CD14-positive monocyte (primary cell): ENCODE measurements around the gene NTRK3. TPM values are rescaled to one million over a fixed set of nuclear protein-coding genes. Genes with fewer than 3 reads are reported as not detected.

Source experiments
- DNase-seq, 3 donors: peaks; one replicate each; pipeline ENCODE4 v3.0.0-alpha.2; 2011 to 2022
- H2AFZ ChIP-seq: 2 replicates; pipeline ENCODE4 v1.6.0; 2012; ENCODE audit warnings: mild to moderate bottlenecking, low read depth, low read length, inconsistent platforms; ENCODE audit not compliant: insufficient read depth, poor library complexity, severe bottlenecking
- H3K27ac ChIP-seq, 2 donors: 1 replicate in 1 of 2; 2 replicates in 1 of 2; pipeline ENCODE4 v1.5.1; 2012 to 2013; ENCODE audit warnings: low read length in 2 of 2, control low read depth in 1 of 2, inconsistent platforms in 1 of 2, low read depth in 1 of 2, mild to moderate bottlenecking in 1 of 2
- H3K27me3 ChIP-seq, 2 donors: one replicate each; pipeline versions ENCODE4 v1.6.0 to v1.6.1; 2011 to 2013; ENCODE audit warnings: low read length in 2 of 2; ENCODE audit not compliant: control insufficient read depth in 2 of 2, insufficient read depth in 2 of 2
- H3K36me3 ChIP-seq, 2 donors: replicated peaks in 1 of 2; 1 replicate in 1 of 2; 2 replicates in 1 of 2; pipeline versions ENCODE4 v1.5.1 to v1.6.1; 2012 to 2013; ENCODE audit warnings: low read length in 2 of 2, control low read depth in 1 of 2, inconsistent platforms in 1 of 2, mild to moderate bottlenecking in 1 of 2; ENCODE audit not compliant: insufficient read depth in 2 of 2, control insufficient read depth in 1 of 2
- H3K4me1 ChIP-seq, 2 donors: 1 replicate in 1 of 2; 2 replicates in 1 of 2; pipeline versions ENCODE4 v1.5.1 to v1.6.1; 2012 to 2013; ENCODE audit warnings: low read length in 2 of 2, control low read depth in 1 of 2, inconsistent platforms in 1 of 2, mild to moderate bottlenecking in 1 of 2, moderate library complexity in 1 of 2; ENCODE audit not compliant: insufficient read depth in 2 of 2, control insufficient read depth in 1 of 2
- H3K4me2 ChIP-seq: replicated peaks from 2 replicates; pipeline ENCODE3; 2012; ENCODE audit warnings: low read length, moderate library complexity, mild to moderate bottlenecking; ENCODE audit not compliant: poor library complexity, severe bottlenecking; ENCODE audit errors: extremely low read depth
- H3K4me3 ChIP-seq, 3 experiments: fragments of 200-600 bp in 1 of 3; sonication (generic) in 1 of 3; replicated peaks in 1 of 3; 1 replicate in 2 of 3; 2 replicates in 1 of 3; pipeline ENCODE4 v1.5.1; 2011 to 2013; ENCODE audit warnings: low read length in 3 of 3, mild to moderate bottlenecking in 3 of 3, control low read depth in 2 of 3, low read depth in 2 of 3, inconsistent platforms in 1 of 3, moderate library complexity in 1 of 3
- H3K79me2 ChIP-seq: 2 replicates; pipeline ENCODE4 v1.6.0; 2012; ENCODE audit warnings: mild to moderate bottlenecking, control low read depth, inconsistent platforms, low read length, moderate library complexity; ENCODE audit not compliant: insufficient read depth
- H3K9ac ChIP-seq: 2 replicates; pipeline ENCODE4 v1.6.0; 2017; ENCODE audit warnings: low read length, mild to moderate bottlenecking; ENCODE audit not compliant: insufficient read depth, poor library complexity, severe bottlenecking
- H3K9me3 ChIP-seq, 2 donors: replicated peaks in 1 of 2; 1 replicate in 1 of 2; 2 replicates in 1 of 2; pipeline versions ENCODE4 v1.5.1 to v1.6.1; 2012 to 2013; ENCODE audit warnings: low read length in 2 of 2, control low read depth in 1 of 2; ENCODE audit not compliant: control insufficient read depth in 1 of 2, insufficient read depth in 1 of 2
- H4K20me1 ChIP-seq: 2 replicates; pipeline ENCODE4 v1.6.0; 2012; ENCODE audit warnings: mild to moderate bottlenecking, low read length, control low read depth, moderate library complexity; ENCODE audit not compliant: insufficient read depth
- H3K27ac Mint-ChIP-seq, 7 donors: one replicate each; pipeline ENCODE4 v1.8.0; 2020; ENCODE audit warnings: mild to moderate bottlenecking in 7 of 7, mixed read lengths in 7 of 7, moderate library complexity in 6 of 7, inconsistent platforms in 2 of 7
- H3K27me3 Mint-ChIP-seq, 3 donors: one replicate each; pipeline ENCODE4 v1.8.0; 2021 to 2022; ENCODE audit warnings: low read depth in 3 of 3, mild to moderate bottlenecking in 3 of 3, mixed read lengths in 3 of 3, moderate library complexity in 3 of 3, inconsistent platforms in 1 of 3
- H3K36me3 Mint-ChIP-seq, 2 donors: one replicate each; pipeline ENCODE4 v1.8.0; 2020; ENCODE audit warnings: mixed read lengths in 2 of 2, inconsistent platforms in 1 of 2, mild to moderate bottlenecking in 1 of 2
- H3K4me1 Mint-ChIP-seq: one replicate; pipeline ENCODE4 v1.8.0; 2020; ENCODE audit warnings: mild to moderate bottlenecking, mixed read lengths
- H3K4me3 Mint-ChIP-seq, 2 donors: one replicate each; pipeline ENCODE4 v1.8.0; 2020; ENCODE audit warnings: mild to moderate bottlenecking in 2 of 2, mixed read lengths in 2 of 2, moderate library complexity in 1 of 2
- H3K9me3 Mint-ChIP-seq, 7 donors: one replicate each; pipeline ENCODE4 v1.8.0; 2020 to 2022; ENCODE audit warnings: mixed read lengths in 7 of 7, mild to moderate bottlenecking in 6 of 7, moderate library complexity in 6 of 7, inconsistent platforms in 2 of 7
- CTCF ChIP-seq: fragments of 200-600 bp; IDR thresholded peaks from one replicate; pipeline ENCODE4 v1.8.0; 2022; ENCODE audit warnings: antibody characterized with exemption, mild to moderate bottlenecking
- WGBS: methylation state at CpG from one replicate; pipeline ENCODE4 v1.1.5; 2013; ENCODE audit warnings: missing lambda C conversion rate; ENCODE audit not compliant: insufficient coverage; 5-methylcytosine and 5-hydroxymethylcytosine counted together
- intact Hi-C, 2 donors: fragments of 100-400 bp; cut with micrococcal nuclease; formaldehyde crosslinking; loops; one replicate each; pipeline versions ENCODE4 v1.15.0 to v1.15.1; 2023
- polyA plus RNA-seq, 3 donors: library from polyadenylated mRNA; depleted of rRNA in 1 of 3; unstranded in 2 of 3; stranded (reverse) in 1 of 3; fragments of 300-500 nt in 2 of 3; fragments of >200 nt in 1 of 3; fragmentation: Illumina TruSeq in 2 of 3; gene quantifications; 1 replicate in 2 of 3; 2 replicates in 1 of 3; pipeline ENCODE4 v1.2.3, GENCODE V29; 2012 to 2021

The NTRK3 gene
- polyA plus RNA-seq, 3 donors: not detected

GRCh38 chr15:88029696-88030095, 226.8 kb downstream of the NTRK3 start:
- H3K9me3 Mint-ChIP-seq: peaks cover 0 to 14% (median 2%) of the 10 kb centered on the region in 7 donors
- no peak for TF ChIP-seq CTCF
- intact Hi-C loops: no loop called here
- no peaks in the 10 kb centered on the region for H3K4me1 Mint-ChIP-seq
- H3K79me2 ChIP-seq: no peaks in the 10 kb centered on the region
- no peak overlapping the region for H3K4me2 ChIP-seq
- H3K4me3 Mint-ChIP-seq: no peak overlapping the region
- H3K4me1 ChIP-seq: no peaks in the 10 kb centered on the region
- DNase-seq: no peak
- H3K9ac ChIP-seq: no peak overlapping the region
- no peaks in the 10 kb centered on the region for H3K36me3 Mint-ChIP-seq
- no peak overlapping the region for H3K4me3 ChIP-seq
- no peaks in the 10 kb centered on the region for H3K9me3 ChIP-seq
- H3K36me3 ChIP-seq: no peaks in the 10 kb centered on the region
- peaks cover 0 to 2% (median 0%) of the 10 kb centered on the region in 3 donors for H3K27me3 Mint-ChIP-seq
- no peaks in the 10 kb centered on the region for H3K27me3 ChIP-seq
- H4K20me1 ChIP-seq: no peaks in the 10 kb centered on the region
- no peak overlapping the region for H3K27ac Mint-ChIP-seq
- no peak overlapping the region for H3K27ac ChIP-seq
- WGBS: 100% methylated on average over 1 of the region's 2 CpGs
- no peak overlapping the region for H2AFZ ChIP-seq

- Histone ChIP-seq H3K27ac (no peak overlapping the region), H2AFZ (no peak overlapping the region), H3K4me1 (no peaks in the 10 kb centered on the region), H3K36me3 (no peaks in the 10 kb centered on the region), H4K20me1 (no peaks in the 10 kb centered on the region), H3K4me3 (no peak overlapping the region), H3K9ac (no peak overlapping the region), H3K27me3 (no peaks in the 10 kb centered on the region), H3K4me2 (no peak overlapping the region), H3K9me3 (no peaks in the 10 kb centered on the region), H3K79me2 (no peaks in the 10 kb centered on the region)
- no peak overlapping the region for H3K4me3 Mint-ChIP-seq
- H3K9me3 Mint-ChIP-seq: peaks cover 0 to 13% (median 2%) of the 10 kb centered on the region in 7 donors
- no peaks in the 10 kb centered on the region for H3K27me3 Mint-ChIP-seq
- no peak for DNase-seq
- intact Hi-C loops: no loop called here
- no peaks in the 10 kb centered on the region for H3K4me1 Mint-ChIP-seq
- no peak for TF ChIP-seq CTCF
- H3K36me3 Mint-ChIP-seq: no peaks in the 10 kb centered on the region
- no peak overlapping the region for H3K27ac Mint-ChIP-seq
- 100% methylated on average over 1 of the region's 3 CpGs for WGBS
Observed at GRCh38 chr15:88028024-88028423, 228.5 kb downstream of the NTRK3 start.
